NCI-H82 treated with DMSO at 0.1 percent for 48 hours (cell line): ENCODE measurements around the gene PDE3B.
A peak's percentile ranks its signal among the peaks of the same experiment; 100 is the strongest.
"Not testable (repeated sequence)": the region's sequence is repeated elsewhere in the genome, so short reads cannot be mapped to it uniquely, and the experiment has no call there.

ENCODE experiments used
- DNase-seq: peaks from one replicate; lab custom pipeline; 2025; ENCODE audit not compliant: unreplicated experiment; lab: John Stamatoyannopoulos, UW

The PDE3B gene

DNA sequence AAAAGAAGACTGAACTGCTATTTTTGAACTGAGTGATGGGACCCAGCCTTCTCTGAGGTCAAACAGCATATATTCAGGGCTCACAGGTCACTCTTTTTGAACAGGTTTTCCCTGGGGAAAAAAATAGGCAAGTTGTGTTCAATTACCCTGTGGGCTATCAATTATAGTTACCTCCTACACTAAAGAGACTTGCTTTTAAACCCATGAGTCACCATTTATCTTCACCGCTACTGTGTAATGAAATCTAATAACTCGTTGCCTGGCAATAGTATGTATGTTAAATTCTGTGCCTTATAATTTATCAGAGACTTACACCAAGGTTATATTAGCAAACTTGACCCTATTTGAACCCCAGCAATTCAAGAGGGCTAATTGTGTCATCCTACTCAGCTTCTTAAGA is 149.9 kb downstream of the PDE3B start:
- no peak for DNase-seq

DNA sequence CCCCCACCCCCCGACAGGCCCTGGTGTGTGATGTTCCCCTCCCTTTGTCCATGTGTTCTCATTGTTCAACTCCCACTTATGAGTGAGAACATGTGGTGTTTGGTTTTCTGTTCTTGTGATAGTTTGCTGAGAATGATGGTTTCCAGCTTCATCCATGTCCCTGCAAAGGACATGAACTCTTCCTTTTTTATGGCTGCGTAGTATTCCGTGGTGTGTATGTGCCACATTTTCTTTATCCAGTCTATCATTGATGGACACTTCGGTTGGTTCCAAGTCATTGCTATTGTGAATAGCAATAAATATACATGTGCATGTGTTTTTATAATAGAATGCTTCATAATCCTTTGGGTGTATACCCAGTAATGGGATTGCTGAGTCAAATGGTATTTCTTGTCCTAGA is 152.4 kb downstream of the PDE3B start:
- DNase-seq, result not testable (repeated sequence)

DNA sequence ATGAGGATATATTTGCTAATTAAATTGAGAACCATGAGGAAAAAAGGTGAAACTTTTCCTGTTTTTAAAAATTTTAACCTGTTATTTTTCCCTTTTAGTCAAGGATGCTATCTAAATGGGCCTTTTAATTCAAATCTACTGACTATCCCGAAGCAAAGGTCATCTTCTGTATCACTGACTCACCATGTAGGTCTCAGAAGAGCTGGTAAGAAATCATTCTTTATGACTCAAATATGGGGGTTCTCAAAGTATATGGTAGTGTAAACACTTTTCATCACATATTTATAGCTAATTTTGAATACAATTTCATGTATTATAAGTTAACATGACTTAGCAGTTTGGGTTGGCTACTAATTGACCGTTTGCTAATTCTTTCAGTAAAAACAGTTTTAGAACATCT is 160.2 kb downstream of the PDE3B start:
- no peak for DNase-seq

DNA sequence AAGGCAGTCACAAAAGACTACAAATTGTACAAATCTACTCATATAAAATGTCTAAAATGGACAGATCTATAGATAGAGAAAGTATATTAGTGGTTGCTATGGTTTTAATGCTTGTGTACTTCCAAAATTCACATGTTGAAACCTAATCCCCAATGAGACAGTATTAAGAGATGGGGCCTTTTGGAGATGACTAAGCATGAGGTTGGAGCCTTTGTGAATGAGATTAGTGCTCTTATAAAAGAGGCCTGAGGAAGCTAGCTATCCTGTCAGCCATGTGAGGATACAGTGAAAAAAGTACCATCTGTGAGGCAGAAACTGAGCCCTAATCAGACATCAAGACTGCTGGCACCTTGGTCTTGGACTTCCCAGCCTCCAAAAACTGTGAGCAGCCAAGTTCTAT is 165.9 kb downstream of the PDE3B start:
- peak; percentile 38 for DNase-seq

- peak; percentile 2 for DNase-seq
Measured at GRCh38 chr11:14812757-14813156, 169.2 kb downstream of the PDE3B start.

DNA sequence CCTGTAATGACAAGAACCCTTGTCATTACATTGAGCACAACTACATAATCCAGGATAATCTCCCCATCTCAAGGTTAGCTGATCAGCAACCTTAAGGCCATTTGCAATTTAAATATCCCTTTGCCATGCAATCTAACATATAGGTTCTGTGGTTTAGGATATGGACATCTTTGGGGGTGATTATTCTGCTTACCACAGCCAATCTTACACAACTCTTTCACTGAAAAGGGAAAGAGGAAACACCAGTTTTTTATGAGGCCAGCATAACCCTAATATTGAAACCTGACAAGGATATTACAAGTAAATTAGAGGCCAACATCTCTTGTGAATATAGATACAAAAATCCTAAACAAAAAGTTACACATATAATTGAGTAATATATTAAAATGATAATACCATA is 169.9 kb downstream of the PDE3B start:
- peak; percentile 67 for DNase-seq

DNA sequence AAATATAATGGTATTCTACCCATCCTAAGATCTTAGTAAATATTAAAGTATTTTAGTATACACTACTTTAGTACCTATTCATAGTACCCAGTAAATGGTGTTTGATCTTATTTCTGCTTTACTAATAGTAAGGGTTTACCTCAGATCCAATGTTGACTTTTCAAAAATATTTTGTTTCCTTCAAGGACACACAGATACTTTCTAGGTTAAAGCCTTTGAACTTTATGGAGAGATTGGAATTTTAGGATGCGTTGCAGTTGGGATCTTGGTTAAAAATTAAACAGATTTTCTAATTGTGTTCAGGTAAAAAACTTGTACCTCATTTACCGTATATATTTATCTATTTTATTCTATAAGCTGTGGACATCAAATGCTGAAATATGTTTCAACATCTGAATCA is 175.2 kb downstream of the PDE3B start:
- no peak for DNase-seq

DNA sequence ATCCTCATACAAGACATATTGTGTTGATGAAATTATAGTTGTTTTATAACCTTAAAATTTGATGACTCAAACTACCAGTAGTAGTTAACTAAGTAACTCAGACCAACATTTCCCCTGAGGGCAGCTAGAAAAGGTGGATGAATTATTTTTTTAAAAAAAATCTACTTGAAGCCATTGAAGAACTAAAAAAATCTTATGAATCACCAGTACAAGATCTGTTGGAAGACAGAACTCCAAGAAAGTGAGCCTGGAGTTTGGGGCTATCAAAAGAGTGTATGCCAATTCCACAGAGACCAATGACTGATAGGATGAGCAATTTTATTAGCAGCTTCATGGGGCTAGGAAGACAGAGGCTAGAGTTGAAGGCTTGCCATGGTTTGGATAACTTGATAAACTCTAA is 176.0 kb downstream of the PDE3B start:
- no peak for DNase-seq

GRCh38 chr11:14821031-14821430 is 177.4 kb downstream of the PDE3B start:
- DNase-seq, result no peak

DNA sequence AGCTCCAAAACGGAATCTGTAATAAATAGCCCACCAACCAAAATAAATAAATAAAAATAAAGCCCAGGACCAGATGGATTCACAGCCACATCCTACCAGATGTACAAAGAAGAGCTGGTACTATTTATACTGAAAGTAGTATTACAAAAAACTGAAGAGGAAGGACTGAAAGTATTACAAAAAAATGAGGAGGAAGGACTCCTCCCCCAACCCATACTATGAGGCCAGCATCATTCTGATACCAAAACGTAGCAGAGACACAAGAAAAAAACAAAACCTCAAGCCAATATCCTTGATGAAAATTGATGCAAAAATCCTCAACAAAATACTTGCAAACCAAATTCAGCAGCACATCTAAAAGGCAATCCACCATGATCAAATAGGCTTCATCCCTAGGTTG is 183.0 kb downstream of the PDE3B start:
- DNase-seq, result no peak

GRCh38 chr11:14835496-14836492 is 192.2 kb downstream of the PDE3B start:
- no peak for DNase-seq

DNA sequence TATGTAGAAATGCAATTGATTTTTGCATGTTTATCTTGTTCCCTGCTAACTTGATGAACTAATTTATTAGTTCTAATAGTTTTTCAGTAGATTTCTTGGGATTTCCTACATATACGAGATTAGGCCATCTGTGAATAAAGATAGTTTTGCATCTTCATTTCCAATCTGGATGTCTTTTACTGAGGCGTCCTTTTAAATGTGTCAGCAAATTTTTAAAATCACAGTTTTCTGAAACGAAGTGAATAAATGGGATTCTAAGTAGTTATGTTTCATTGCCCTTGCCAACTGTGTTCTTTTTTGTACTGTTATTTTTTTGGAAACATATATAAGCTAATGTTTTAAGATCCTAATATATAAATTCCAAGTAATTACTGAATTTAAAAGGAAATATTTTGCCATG is 198.4 kb downstream of the PDE3B start:
- DNase-seq, result no peak

GRCh38 chr11:14852571-14853177 is 209.1 kb downstream of the PDE3B start:
- DNase-seq, result no peak

DNA sequence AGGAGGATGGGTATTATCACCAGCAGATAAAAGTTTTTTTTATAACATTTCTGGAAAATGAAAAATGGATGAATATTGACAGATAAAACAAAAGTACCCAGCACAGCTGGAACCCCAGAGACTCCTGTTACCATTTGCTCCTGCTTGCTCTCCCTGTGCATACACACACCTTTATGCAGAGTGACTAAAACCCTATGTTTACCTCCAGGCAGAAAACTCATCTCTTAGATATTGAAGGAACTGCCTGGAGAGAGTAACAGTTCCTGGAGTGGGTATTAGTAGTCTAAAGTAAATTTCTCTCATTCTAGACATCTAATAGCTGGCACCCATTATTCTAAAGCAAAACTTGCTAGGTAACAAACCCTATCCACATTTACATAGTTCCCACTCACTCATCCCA is 210.5 kb downstream of the PDE3B start:
- no peak for DNase-seq

- no peak for DNase-seq
Measured at GRCh38 chr11:14855890-14856289, 212.3 kb downstream of the PDE3B start.

DNA sequence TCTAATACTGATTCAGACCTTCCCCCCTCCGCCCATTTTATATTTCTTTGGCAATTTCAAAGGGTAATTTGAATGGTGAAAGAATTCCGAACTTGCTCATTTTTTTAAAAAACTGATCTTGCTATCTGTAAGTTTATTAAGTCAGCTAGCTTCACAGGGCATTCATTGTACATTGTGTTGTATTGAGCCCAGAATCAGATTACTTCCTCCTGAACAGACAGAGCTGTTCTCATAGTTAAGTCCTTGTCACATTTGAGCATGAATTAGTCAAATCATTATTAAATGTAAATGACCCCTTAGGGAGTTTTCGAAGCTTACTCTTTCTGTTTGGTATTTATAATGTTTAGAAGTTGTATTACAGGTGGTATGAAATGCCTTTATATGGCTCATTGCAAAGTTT is 214.0 kb downstream of the PDE3B start:
- DNase-seq, result no peak

DNA sequence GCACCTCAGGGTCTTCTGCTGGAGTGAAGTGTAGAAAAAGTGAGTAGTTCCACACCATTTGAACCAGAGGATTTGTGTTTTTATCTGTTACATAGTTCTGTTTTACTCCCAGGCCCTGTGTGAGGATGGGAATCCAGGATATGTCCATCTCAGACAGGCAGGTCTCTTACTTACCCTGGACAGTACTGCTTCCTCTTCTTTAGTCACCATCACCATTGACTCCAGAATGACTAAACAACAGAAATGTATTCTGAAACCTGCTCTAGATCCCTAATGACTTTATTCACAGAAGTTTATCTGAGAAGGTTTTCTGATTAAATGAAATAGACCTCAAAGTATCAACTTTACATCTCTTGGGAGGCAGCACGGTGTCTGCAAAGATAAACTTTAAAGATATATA is 214.8 kb downstream of the PDE3B start:
- no peak for DNase-seq

DNA sequence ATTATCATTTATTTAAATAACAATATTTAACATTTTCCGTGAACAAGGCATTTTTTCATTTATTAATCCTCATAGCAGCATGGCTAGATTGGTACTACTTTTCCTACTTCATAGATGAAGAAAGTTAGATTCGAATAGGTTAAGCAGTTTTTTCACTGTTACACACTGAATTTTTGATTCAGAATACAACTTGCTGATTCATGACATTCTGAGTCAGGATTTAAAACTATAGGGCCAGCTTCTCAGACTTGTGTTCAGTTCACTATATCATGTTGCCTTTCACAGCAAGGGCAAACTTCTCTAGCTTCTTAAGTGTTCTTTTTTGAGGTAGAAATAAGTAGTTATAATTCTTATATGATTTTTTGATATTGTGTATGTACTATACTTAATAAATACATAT is 216.9 kb downstream of the PDE3B start:
- no peak for DNase-seq

DNA sequence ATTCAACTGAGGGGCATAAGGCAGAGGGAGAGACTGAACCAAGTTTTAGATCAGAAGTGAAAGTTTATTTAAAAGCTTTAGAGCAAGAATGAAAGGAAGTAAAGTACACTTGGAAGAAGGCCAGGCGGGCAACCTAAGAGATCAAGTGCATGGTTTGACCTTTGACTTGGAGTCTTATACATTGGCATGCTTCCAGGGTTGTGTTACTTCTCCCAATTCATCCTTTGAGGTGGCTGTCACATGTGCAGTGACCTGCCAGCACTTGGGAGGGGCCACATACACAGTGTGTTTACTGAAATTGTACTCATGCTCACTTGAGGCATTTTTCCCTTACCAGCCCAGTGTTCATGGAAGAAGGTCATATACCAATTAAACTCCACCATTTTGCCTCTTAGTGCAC is 218.1 kb downstream of the PDE3B start:
- DNase-seq, result no peak

- not testable (repeated sequence) for DNase-seq
Measured at GRCh38 chr11:14863775-14864174, 220.2 kb downstream of the PDE3B start.

GRCh38 chr11:14872032-14872431 is 228.4 kb downstream of the PDE3B start:
- no peak for DNase-seq

DNA sequence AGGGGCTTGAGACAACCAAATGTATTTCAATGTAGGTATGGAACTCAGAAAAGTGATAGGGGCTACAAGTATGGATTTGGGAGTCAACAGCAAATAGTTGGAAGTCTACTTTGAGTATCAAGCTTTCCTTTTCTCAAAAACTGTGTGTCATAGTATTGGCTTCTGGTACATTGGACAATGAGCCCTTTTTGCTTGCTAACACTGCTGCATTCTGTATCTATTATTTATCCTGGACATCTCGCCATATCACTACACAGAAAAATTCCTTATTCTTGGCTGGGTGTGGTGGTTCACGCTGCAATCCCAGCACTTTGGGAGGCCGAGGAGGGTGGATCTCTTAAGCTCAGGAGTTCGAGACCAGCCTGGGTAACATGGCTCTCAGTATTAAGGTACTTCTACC is 230.0 kb downstream of the PDE3B start:
- no peak for DNase-seq
